PC-3 (cell line): ENCODE results near the gene DGKZ. TPM values are rescaled to one million over a fixed set of nuclear protein-coding genes. Genes with fewer than 3 reads are reported as not detected.

Source experiments
- ATAC-seq: fragments of 200-7000 bp; cut with Tn5 transposase; 2 replicates; pipeline ENCODE4 v1.9.1; 2020; ENCODE audit warnings: mild to moderate bottlenecking, moderate library complexity
- BruUV-seq: library from RNA; stranded (reverse); fragments of 400-500 nt; replicated peaks from 2 replicates; lab custom pipeline; 2021; lab: Mats Ljungman, UMichigan
- CTCF ChIA-PET: fragments of 300-600 bp; sonication (Branson Sonifier 250); formaldehyde crosslinking; loops from one replicate; lab custom pipeline; 2022; ENCODE audit warnings: antibody characterized with exemption; lab: Charles Lee
- POLR2A ChIA-PET: fragments of 300-600 bp; sonication (Branson Sonifier 250); formaldehyde crosslinking; loops from one replicate; lab custom pipeline; 2022; ENCODE audit warnings: antibody characterized with exemption; ENCODE audit not compliant: unreplicated experiment; lab: Charles Lee
- DNase-seq: peaks from one replicate; pipeline ENCODE4 v3.0.0-alpha.2; 2015
- H2AFZ ChIP-seq: fragments of 300-600 bp; sonication (generic); 2 replicates; pipeline ENCODE4 v1.6.0; 2016; ENCODE audit warnings: antibody characterized with exemption, low read length
- H3F3A ChIP-seq: fragments of 300-600 bp; sonication (generic); one replicate; pipeline ENCODE4 v1.6.0; 2017; ENCODE audit warnings: antibody characterized with exemption, low read length, control low read depth, mild to moderate bottlenecking; ENCODE audit not compliant: unreplicated experiment
- H3K27ac ChIP-seq: fragments of 300-600 bp; sonication (generic); 2 replicates; pipeline ENCODE4 v1.5.1; 2016; ENCODE audit warnings: mild to moderate bottlenecking, low read length
- H3K27me3 ChIP-seq: fragments of 300-600 bp; sonication (generic); 2 replicates; pipeline ENCODE4 v1.6.1; 2016; ENCODE audit warnings: low read length, mixed read lengths
- H3K36me3 ChIP-seq: fragments of 300-600 bp; sonication (generic); 2 replicates; pipeline ENCODE4 v1.6.1; 2016; ENCODE audit warnings: low read depth, mixed run types, low read length, mixed read lengths
- H3K4me1 ChIP-seq: fragments of 300-600 bp; sonication (generic); 2 replicates; pipeline ENCODE4 v1.5.1; 2016; ENCODE audit warnings: low read length; ENCODE audit not compliant: insufficient read depth
- H3K4me2 ChIP-seq: fragments of 300-600 bp; sonication (generic); 2 replicates; pipeline ENCODE4 v1.6.0; 2016; ENCODE audit warnings: low read length
- H3K4me3 ChIP-seq: fragments of 300-600 bp; sonication (generic); 2 replicates; pipeline ENCODE4 v1.5.1; 2016; ENCODE audit warnings: mild to moderate bottlenecking, low read length, mixed read lengths
- H3K79me2 ChIP-seq: fragments of 300-600 bp; sonication (generic); 2 replicates; pipeline ENCODE4 v1.6.1; 2017; ENCODE audit warnings: low read length, mixed read lengths
- H3K9ac ChIP-seq: fragments of 300-600 bp; sonication (generic); 2 replicates; pipeline ENCODE4 v1.6.0; 2016; ENCODE audit warnings: mild to moderate bottlenecking, low read length
- H3K9me2 ChIP-seq: fragments of 300-600 bp; sonication (generic); replicated peaks from 2 replicates; pipeline ENCODE4 v1.6.1; 2016; ENCODE audit warnings: mixed run types, low read length, mixed read lengths
- H3K9me3 ChIP-seq: fragments of 300-600 bp; sonication (generic); 2 replicates; pipeline ENCODE4 v1.6.1; 2016; ENCODE audit warnings: low read length, mixed read lengths
- H4K20me1 ChIP-seq: fragments of 300-600 bp; sonication (generic); 2 replicates; pipeline ENCODE4 v1.6.1; 2016; ENCODE audit warnings: low read length, mixed read lengths
- CTCF ChIP-seq: fragments of 300-600 bp; sonication (generic); conservative IDR thresholded peaks from 2 replicates; pipeline ENCODE4 v1.5.1; 2017; ENCODE audit warnings: antibody characterized with exemption, low read depth, mild to moderate bottlenecking, low read length
- EZH2 ChIP-seq: fragments of 300-600 bp; sonication (generic); IDR thresholded peaks from one replicate; pipeline ENCODE4 v1.6.1; 2017; ENCODE audit warnings: antibody characterized with exemption, mild to moderate bottlenecking, low read length; ENCODE audit not compliant: unreplicated experiment
- EZH2phosphoT487 ChIP-seq: fragments of 300-600 bp; sonication (generic); IDR thresholded peaks from 2 replicates; pipeline ENCODE4 v1.6.1; 2018; ENCODE audit warnings: mild to moderate bottlenecking, antibody characterized with exemption, low read length, borderline replicate concordance
- intact Hi-C: fragments of 100-400 bp; cut with micrococcal nuclease; formaldehyde crosslinking; loops from 2 replicates; pipeline ENCODE4 v1.9.0; 2023
- total RNA-seq: library from RNA; depleted of rRNA; stranded (reverse); fragments of >200 nt; gene quantifications from 2 replicates; pipeline ENCODE4 v1.2.3, GENCODE V29; 2014

DGKZ gene
- total RNA-seq, 1 experiment from 2014 or later, result 70.2 TPM

- Histone ChIP-seq H3K27me3 (no peaks in the 10 kb centered on the region), H3K9me2 (no peaks in the 10 kb centered on the region), H3K9ac (no peak overlapping the region), H3K27ac (no peak overlapping the region), H3K79me2 (no peaks in the 10 kb centered on the region), H4K20me1 (no peaks in the 10 kb centered on the region), H2AFZ (no peak overlapping the region), H3F3A (no peaks in the 10 kb centered on the region), H3K4me3 (no peak overlapping the region), H3K4me2 (no peak overlapping the region), H3K36me3 (no peaks in the 10 kb centered on the region), H3K9me3 (no peaks in the 10 kb centered on the region), H3K4me1 (peaks cover 12% of the 10 kb centered on the region)
- DNase-seq, result no peak
- ATAC-seq, result no peak
- POLR2A ChIA-PET, result no interaction called here
- intact Hi-C loops, result no loop called here
- CTCF ChIA-PET, result no interaction called here
- no TSS peak for BruUV-seq
- TF ChIP-seq EZH2, result no peak
- no peak for TF ChIP-seq CTCF
- TF ChIP-seq EZH2phosphoT487, result no peak
These were observed 42.6 kb upstream of the DGKZ start for GRCh38 chr11:46304605-46305179.

- ChIA-PET POLR2A (no interaction called here), CTCF (no interaction called here)
- TF ChIP-seq EZH2, result no peak
- no peak for TF ChIP-seq CTCF
- no peak for TF ChIP-seq EZH2phosphoT487
- H4K20me1 ChIP-seq, result no peaks in the 10 kb centered on the region
- no peak for ATAC-seq
- no peak overlapping the region for H2AFZ ChIP-seq
- intact Hi-C loops, result no loop called here
- no peaks in the 10 kb centered on the region for H3K79me2 ChIP-seq
- DNase-seq, result no peak
- no peaks in the 10 kb centered on the region for H3F3A ChIP-seq
- no peaks in the 10 kb centered on the region for H3K9me2 ChIP-seq
- no peak overlapping the region for H3K9ac ChIP-seq
- H3K4me2 ChIP-seq, result no peak overlapping the region
- no peaks in the 10 kb centered on the region for H3K36me3 ChIP-seq
- no TSS peak for BruUV-seq
- H3K4me1 ChIP-seq, result peaks cover 10% of the 10 kb centered on the region
- H3K27me3 ChIP-seq, result no peaks in the 10 kb centered on the region
- H3K9me3 ChIP-seq, result no peaks in the 10 kb centered on the region
- H3K27ac ChIP-seq, result no peak overlapping the region
- no peak overlapping the region for H3K4me3 ChIP-seq
These were observed 42.0 kb upstream of the DGKZ start for GRCh38 chr11:46305295-46305694.

- H3K36me3 ChIP-seq, result no peaks in the 10 kb centered on the region
- no peaks in the 10 kb centered on the region for H3K9me2 ChIP-seq
- no peaks in the 10 kb centered on the region for H3K79me2 ChIP-seq
- H3K4me2 ChIP-seq, result no peak overlapping the region
- ATAC-seq (no peak), DNase-seq (no peak)
- no peaks in the 10 kb centered on the region for H3F3A ChIP-seq
- no peak overlapping the region for H3K4me3 ChIP-seq
- H2AFZ ChIP-seq, result no peak overlapping the region
- TF ChIP-seq CTCF (no peak), EZH2phosphoT487 (no peak), EZH2 (no peak)
- intact Hi-C loops, result no loop called here
- H3K9ac ChIP-seq, result no peak overlapping the region
- no TSS peak for BruUV-seq
- no peak overlapping the region for H3K27ac ChIP-seq
- CTCF ChIA-PET, result no interaction called here
- POLR2A ChIA-PET, result no interaction called here
- H3K27me3 ChIP-seq, result no peaks in the 10 kb centered on the region
- H4K20me1 ChIP-seq, result no peaks in the 10 kb centered on the region
- no peaks in the 10 kb centered on the region for H3K9me3 ChIP-seq
- H3K4me1 ChIP-seq, result peaks cover 8% of the 10 kb centered on the region; the same call in 1 of the 2 replicates
These were observed 40.9 kb upstream of the DGKZ start for GRCh38 chr11:46306296-46306853.
